ENCODE results near the gene UBE3D. TPM values are rescaled to one million over a fixed set of nuclear protein-coding genes. Genes with fewer than 3 reads are reported as not detected.

Gene UBE3D
- total RNA-seq, 1 experiment from 2014 or later = 11.0 TPM

- POLR2A ChIA-PET = no interaction called here
- intact Hi-C loops (cut with micrococcal nuclease; ENCODE audit: unreplicated experiment) = no loop called here
- CTCF ChIA-PET = no interaction called here
- DNase-seq (ENCODE audit: low read depth, low spot score) = no peak
- Histone ChIP-seq H3K4me1 (ENCODE audit: control insufficient read depth, insufficient read depth, low read length) (no peaks in the 10 kb centered on the region), H3K9me3 (ENCODE audit: control insufficient read depth, insufficient read depth, low read depth, low read length) (no peaks in the 10 kb centered on the region), H3K27me3 (ENCODE audit: control insufficient read depth, insufficient read depth, low read length) (no peaks in the 10 kb centered on the region), H3K36me3 (ENCODE audit: control insufficient read depth, insufficient read depth, low read length) (no peaks in the 10 kb centered on the region), H3K4me3 (ENCODE audit: low read depth in 2 of 2, low read length in 2 of 2) (no peak overlapping the region), H3K27ac (ENCODE audit: low read length) (no peak overlapping the region)
- TF ChIP-seq CTCF (IDR thresholded peaks at IDR 0.05) (no peak), REST (IDR thresholded peaks at IDR 0.05; ENCODE audit: insufficient read depth in 1 of 2, low read depth in 2 of 2, low read length in 1 of 2) (no peak), TCF7L2 (IDR thresholded peaks at IDR 0.05; ENCODE audit: low read depth, low read length) (no peak), POLR2AphosphoS5 (IDR thresholded peaks at IDR 0.05; ENCODE audit: low read depth, low read length) (no peak), SIN3A (IDR thresholded peaks at IDR 0.05; ENCODE audit: borderline replicate concordance, insufficient read depth, low read depth, low read length) (no peak)
- no peak for ATAC-seq
- in situ Hi-C loops (cut with HindIII; ENCODE audit: low pct_unique_long_range_greater_than_20kb, low sequenced_read_pairs) = no loop called here
- BruUV-seq (replicated peaks) = no TSS peak
These were observed 175.4 kb downstream of the UBE3D start for GRCh38 chr6:82890240-82890639.

GRCh38 chr6:82889143-82889542 is 176.5 kb downstream of the UBE3D start:
- ATAC-seq = no peak
- Histone ChIP-seq H3K36me3 (ENCODE audit: control insufficient read depth, insufficient read depth, low read length) (no peaks in the 10 kb centered on the region), H3K9me3 (ENCODE audit: control insufficient read depth, insufficient read depth, low read depth, low read length) (no peaks in the 10 kb centered on the region), H3K27me3 (ENCODE audit: control insufficient read depth, insufficient read depth, low read length) (no peaks in the 10 kb centered on the region), H3K4me1 (ENCODE audit: control insufficient read depth, insufficient read depth, low read length) (no peaks in the 10 kb centered on the region), H3K4me3 (ENCODE audit: low read depth in 2 of 2, low read length in 2 of 2) (no peak overlapping the region), H3K27ac (ENCODE audit: low read length) (no peak overlapping the region)
- ChIA-PET POLR2A (no interaction called here), CTCF (no interaction called here)
- intact Hi-C loops (cut with micrococcal nuclease; ENCODE audit: unreplicated experiment) = no loop called here
- TF ChIP-seq TCF7L2 (IDR thresholded peaks at IDR 0.05; ENCODE audit: low read depth, low read length) (no peak), REST (IDR thresholded peaks at IDR 0.05; ENCODE audit: insufficient read depth in 1 of 2, low read depth in 2 of 2, low read length in 1 of 2) (no peak), CTCF (IDR thresholded peaks at IDR 0.05) (no peak), POLR2AphosphoS5 (IDR thresholded peaks at IDR 0.05; ENCODE audit: low read depth, low read length) (no peak), SIN3A (IDR thresholded peaks at IDR 0.05; ENCODE audit: borderline replicate concordance, insufficient read depth, low read depth, low read length) (no peak)
- in situ Hi-C loops (cut with HindIII; ENCODE audit: low pct_unique_long_range_greater_than_20kb, low sequenced_read_pairs) = no loop called here
- BruUV-seq (replicated peaks) = no TSS peak
- DNase-seq (ENCODE audit: low read depth, low spot score) = no peak
